ENCODE results near the gene KATNAL1.

DNA sequence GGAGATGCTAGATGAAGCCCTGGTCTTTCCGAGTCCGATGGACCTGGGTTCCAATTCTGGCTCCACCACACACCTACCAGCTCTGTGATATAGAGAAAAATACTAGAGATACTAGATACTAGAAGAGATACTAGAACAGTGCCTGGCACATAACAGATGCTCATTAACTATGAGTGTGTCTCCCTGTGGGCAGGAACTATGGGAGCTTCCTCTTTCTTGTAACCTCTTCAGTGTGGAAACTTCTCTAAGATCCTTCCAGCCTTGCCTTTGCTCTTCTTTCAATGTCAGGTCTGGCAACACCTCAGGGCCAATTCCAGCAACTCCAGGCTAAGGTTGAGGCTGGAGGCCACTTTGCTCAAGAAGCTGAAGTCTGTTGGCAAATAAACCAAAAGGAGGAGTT is 143.9 kb downstream of the KATNAL1 start:
- no peak for TF ChIP-seq EZH2 (optimal IDR thresholded peaks at IDR 0.05; ENCODE audit: low read depth, low read length)
- TF ChIP-seq, protein P1, sequence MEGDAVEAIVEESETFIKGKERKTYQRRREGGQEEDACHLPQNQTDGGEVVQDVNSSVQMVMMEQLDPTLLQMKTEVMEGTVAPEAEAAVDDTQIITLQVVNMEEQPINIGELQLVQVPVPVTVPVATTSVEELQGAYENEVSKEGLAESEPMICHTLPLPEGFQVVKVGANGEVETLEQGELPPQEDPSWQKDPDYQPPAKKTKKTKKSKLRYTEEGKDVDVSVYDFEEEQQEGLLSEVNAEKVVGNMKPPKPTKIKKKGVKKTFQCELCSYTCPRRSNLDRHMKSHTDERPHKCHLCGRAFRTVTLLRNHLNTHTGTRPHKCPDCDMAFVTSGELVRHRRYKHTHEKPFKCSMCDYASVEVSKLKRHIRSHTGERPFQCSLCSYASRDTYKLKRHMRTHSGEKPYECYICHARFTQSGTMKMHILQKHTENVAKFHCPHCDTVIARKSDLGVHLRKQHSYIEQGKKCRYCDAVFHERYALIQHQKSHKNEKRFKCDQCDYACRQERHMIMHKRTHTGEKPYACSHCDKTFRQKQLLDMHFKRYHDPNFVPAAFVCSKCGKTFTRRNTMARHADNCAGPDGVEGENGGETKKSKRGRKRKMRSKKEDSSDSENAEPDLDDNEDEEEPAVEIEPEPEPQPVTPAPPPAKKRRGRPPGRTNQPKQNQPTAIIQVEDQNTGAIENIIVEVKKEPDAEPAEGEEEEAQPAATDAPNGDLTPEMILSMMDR (IDR thresholded peaks at IDR 0.05; ENCODE audit: low read length) = no peak
